GM12873 (cell line): ENCODE measurements around the gene SIX5.

Experiments
- TF ChIP-seq, protein P1 (sequence below): IDR thresholded peaks from 2 replicates; pipeline ENCODE4 v1.5.1; 2012; ENCODE audit warnings: low read depth, mild to moderate bottlenecking, moderate library complexity, low read length, control low read depth; ENCODE audit not compliant: insufficient read depth; ENCODE audit errors: missing control alignments

Gene SIX5

DNA sequence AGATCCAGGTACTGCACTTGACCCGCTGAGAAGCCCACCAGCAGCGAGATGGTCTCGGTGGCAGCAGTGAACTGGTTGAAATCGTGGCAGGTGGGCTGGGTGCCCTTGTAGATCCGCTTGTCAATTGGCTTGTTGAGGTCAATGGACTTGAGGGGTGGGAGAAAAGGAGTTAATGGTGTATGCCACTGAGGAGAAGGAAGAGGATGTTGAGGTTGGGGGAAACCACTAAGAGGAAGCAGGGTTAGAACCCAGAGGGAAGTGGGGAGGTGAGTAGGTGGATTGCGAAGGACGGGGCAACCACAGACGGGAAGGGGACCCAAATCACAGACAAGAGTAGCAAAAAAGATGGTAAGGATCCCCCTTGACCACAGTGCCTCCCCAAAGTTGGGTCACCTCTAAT, 21.9 kb upstream of the SIX5 start:
- TF ChIP-seq, protein P1, sequence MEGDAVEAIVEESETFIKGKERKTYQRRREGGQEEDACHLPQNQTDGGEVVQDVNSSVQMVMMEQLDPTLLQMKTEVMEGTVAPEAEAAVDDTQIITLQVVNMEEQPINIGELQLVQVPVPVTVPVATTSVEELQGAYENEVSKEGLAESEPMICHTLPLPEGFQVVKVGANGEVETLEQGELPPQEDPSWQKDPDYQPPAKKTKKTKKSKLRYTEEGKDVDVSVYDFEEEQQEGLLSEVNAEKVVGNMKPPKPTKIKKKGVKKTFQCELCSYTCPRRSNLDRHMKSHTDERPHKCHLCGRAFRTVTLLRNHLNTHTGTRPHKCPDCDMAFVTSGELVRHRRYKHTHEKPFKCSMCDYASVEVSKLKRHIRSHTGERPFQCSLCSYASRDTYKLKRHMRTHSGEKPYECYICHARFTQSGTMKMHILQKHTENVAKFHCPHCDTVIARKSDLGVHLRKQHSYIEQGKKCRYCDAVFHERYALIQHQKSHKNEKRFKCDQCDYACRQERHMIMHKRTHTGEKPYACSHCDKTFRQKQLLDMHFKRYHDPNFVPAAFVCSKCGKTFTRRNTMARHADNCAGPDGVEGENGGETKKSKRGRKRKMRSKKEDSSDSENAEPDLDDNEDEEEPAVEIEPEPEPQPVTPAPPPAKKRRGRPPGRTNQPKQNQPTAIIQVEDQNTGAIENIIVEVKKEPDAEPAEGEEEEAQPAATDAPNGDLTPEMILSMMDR, result no peak

DNA sequence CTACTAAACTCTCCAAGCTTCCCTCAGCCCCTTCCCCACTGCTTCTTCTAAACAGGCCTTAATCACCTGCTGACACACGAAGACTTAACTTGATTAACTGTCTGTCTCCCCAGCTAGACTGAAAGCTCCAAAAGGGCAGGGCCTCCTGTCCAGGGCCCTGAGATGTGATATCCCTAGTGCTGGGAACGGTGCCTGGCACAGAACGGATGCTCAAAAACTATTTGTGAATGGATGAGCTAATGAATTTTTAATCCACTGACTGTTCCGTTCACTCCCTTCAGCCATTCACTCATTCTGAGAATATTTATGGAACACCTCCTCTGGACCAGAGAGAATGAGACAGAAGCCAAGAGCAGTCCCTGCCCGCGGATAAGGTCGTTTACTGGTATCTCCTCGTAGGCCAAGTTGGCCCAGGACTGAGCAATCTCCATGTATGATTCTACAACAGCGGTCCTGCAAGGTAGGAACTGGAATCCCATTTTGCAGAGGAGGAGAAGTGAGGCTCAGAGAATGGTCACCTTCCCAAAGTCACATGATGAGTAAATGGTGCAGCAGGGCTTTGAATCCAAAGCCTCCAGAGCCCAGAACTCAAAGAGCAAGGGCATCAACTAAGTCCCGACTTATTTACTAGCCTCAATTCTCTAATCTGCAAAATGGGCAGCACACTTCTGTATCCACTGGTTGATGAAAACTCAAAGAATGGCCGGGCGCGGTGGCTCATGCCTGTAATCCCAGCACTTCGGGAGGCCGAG, 20.2 kb upstream of the SIX5 start:
- TF ChIP-seq, protein P1, result no peak

DNA sequence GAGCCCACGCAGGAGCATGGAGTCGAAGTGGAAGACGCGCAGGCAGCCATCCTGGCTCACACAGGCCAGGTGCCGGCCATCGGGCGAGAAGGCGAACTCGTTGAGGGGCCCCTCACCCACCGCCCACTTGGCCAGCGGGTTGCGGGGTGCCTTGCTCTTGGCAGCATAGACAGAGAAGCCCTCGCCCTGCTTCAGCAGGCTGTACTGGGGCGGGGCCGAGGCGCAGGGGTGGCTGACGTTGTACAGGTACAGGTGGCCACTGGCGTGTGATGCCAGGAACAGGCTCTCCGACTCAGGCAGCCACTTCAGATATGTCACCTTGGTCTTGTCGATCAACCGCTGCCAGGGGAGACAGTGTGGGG, 17.5 kb upstream of the SIX5 start:
- TF ChIP-seq, protein P1, result no peak

DNA sequence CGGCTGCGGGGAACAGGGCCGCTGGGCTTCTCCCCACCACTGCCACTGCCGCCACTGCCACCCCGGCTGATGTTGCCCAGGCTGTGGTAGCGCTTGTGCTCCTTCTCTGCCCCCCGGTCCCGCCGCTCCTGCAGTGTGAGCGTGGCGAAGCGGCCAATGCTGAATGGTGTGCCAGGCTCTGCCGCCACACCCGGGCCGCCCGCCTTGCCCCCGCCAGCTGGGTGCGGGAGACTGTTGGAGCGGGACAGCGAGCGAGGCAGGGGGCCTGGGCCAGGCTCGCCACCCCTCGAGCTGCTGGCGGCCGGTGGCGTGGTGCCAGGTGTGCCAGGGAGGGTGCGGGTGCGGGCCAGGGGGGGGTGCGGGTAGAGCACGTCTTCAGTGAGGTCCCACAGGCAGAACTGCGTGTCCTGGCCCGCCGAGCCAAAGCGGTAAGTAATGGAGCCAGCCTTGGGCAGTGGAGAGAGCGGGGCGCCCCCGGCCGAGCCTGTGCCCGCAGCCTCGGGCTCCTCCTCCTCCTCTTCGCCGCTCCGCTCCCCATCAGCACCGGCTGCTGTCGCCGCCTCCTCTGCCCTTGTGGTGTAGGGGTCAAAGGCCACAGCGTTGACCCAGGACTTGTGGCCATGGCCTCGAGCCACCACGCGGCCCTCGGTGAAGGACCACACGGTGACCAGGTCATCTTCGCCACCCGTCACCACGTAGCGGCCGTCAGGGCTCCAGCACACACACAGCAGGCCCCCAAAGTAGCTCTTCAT, 16.9 kb upstream of the SIX5 start:
- TF ChIP-seq, protein P1, result no peak

DNA sequence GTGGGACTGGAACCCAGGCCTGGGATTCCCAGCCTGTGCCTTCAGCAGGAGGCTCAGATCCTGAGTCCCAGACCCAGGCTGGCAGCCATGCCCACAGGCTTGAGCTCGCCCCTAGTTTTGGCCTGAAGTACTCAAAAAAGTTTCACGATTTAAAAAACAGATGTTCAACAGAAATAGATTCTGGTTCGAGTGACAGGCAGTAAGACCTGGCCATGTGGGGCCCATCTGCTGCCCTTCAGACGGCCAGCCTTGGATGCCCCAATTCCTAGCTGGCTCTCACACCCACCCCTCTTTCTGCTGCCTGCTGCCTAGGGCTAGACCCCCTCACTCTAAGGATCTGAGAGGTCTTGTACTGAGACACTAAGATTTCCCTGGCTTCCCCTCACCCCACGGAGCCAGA, 16.0 kb upstream of the SIX5 start:
- TF ChIP-seq, protein P1, result no peak

DNA sequence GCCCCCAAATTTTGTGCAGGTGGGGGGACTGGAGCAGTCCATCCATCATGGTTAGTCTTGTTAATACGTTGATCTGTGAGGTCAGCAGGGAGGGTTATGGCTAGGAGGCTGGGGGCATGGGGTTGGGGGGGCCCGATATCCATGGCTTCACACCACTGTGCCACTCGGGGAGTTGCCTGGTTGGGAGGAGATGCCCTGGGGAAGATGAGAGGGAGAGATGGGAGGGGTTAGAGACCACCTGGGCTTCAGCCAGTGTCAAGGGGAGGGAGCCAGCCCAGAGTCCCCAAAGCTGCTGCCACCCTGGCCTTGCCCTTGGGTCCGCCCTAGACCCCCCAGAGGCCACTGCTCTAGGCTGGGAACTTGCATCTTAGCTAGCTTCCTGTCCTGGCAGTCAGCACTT, 15.0 kb upstream of the SIX5 start:
- TF ChIP-seq, protein P1, result no peak
